GM12865 (cell line): Measurements from ENCODE around the gene LRRC14B.

Experiments used
- DNase-seq: peaks from one replicate; pipeline ENCODE4 v3.0.0; 2010; ENCODE audit warnings: low read depth
- H3K4me3 ChIP-seq: 2 replicates; pipeline ENCODE4 v1.5.1; 2011; ENCODE audit warnings: mild to moderate bottlenecking, low read depth, low read length, control low read depth
- TF ChIP-seq, protein P1 (sequence below): IDR thresholded peaks from 2 replicates; pipeline ENCODE4 v1.5.1; 2011; ENCODE audit warnings: low read length, control low read depth, low read depth, inconsistent platforms; ENCODE audit not compliant: insufficient read depth; ENCODE audit errors: missing control alignments

The LRRC14B gene

DNA sequence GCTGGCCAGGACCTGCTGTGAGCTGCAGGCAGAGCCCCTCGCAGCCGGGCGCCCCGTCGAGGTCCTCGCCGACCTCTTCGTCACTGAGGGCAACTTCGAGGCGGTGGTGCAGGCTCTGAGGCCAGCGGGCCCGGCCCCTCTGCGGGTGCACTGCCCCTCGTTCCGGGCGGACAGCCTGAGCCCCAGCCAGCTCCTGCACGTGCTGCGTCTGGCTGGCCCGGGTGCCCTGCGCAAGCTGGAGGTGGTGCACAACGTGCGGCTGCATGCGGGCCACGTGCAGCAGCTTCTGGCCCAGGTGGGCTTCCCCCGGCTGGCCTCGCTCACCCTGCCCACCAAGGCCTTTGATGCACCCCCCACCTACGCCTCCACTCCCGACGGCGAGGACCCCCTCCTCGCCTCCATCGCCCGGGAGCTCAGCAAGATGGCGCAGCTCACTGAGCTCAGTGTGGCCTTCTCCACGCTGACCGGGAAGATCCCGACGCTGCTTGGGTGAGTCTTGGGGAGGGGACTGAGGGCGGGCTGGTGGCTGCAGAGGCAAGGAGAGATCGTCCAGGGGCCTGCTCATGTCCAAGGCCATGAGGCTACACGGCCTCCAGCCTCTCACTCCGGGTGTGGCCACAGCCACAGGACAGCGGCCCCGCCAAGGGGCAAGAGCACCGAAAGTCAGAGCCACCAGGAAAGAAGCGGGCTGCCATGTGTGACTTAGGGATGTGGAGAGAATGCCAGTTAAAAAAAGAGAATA lies 825 bp downstream of the LRRC14B start:
- TF ChIP-seq, protein P1, sequence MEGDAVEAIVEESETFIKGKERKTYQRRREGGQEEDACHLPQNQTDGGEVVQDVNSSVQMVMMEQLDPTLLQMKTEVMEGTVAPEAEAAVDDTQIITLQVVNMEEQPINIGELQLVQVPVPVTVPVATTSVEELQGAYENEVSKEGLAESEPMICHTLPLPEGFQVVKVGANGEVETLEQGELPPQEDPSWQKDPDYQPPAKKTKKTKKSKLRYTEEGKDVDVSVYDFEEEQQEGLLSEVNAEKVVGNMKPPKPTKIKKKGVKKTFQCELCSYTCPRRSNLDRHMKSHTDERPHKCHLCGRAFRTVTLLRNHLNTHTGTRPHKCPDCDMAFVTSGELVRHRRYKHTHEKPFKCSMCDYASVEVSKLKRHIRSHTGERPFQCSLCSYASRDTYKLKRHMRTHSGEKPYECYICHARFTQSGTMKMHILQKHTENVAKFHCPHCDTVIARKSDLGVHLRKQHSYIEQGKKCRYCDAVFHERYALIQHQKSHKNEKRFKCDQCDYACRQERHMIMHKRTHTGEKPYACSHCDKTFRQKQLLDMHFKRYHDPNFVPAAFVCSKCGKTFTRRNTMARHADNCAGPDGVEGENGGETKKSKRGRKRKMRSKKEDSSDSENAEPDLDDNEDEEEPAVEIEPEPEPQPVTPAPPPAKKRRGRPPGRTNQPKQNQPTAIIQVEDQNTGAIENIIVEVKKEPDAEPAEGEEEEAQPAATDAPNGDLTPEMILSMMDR = no peak
- H3K4me3 ChIP-seq = no peak overlapping the region
- no peak for DNase-seq

DNA sequence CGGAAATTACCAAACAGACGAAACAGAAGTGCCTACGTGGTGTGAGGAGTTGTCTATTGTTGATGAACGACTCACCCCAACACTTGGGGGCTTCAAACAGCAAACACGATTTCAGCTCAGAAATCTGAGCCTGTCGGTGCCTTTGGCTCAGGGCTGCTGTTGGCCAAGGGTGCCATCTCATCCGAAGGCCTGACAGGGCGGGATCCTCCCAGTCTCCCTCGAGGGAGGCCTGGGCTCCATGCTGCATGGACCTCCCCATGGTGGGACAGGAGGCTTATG lies 1.3 kb downstream of the LRRC14B start:
- no peak for DNase-seq
- TF ChIP-seq, protein P1 = no peak
- H3K4me3 ChIP-seq = no peak overlapping the region

DNA sequence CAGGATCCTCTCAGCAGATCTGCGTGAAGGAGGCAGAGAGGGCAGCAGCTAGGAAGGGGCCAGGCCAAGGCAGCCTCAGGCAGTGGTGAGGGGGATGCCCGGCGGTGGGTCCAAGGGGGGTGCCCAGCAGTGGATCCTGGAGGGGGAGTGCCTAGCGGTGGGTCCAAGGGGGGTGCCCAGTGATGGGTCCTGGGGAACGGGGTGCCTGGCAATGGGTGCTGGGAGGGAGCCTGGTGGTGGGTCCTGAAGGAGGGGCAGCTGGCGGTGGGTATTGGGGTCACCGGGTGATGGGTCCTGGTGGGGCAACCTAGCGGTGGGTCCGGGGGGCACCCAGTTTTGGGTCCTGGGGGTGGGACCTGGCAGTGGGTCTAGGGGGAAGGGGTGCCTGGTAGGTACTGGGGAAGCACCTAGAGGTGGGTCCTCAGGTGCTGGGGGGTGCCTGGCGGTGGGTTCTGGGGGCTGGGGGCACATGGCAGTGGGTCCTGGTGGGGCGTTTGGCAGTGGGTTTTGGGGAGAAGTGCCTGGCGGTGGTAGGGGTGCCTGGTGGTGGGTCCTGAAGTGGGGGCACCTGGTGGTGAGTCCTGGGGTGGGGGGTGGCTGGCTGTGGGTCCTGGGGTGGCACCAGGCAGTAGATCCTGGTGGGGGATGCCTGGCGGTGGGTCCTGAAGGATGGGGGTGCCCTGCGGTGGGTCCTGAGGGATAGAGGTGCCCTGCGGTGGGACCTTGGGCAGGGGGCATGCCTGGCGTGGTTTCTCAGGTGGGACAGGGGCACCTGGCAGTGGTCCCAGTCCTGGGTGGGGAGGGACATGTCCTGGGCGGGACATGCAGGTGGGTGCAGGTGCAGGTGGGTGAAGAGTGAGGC lies 1.9 kb downstream of the LRRC14B start:
- H3K4me3 ChIP-seq = no peak overlapping the region
- TF ChIP-seq, protein P1 = no peak
- DNase-seq = no peak

DNA sequence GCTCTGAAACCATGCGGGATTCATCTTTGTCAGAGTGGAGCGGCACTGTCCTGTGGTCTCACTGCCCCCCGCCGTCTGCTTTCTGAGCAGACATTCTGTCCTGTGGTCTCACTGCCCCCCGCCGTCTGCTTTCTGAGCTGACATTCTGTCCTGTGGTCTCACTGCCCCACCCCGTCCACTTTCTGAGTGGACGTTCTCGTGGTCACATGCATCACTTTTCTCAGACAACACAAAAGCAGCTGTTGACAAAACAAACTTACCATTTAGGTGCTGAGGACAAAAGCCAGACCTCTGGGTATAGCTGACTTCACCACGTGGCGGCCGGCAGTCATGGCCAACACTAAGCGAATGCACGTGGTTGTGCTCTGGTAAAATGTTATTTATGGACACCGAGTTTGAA lies 2.8 kb downstream of the LRRC14B start:
- DNase-seq = no peak
- TF ChIP-seq, protein P1 = no peak
- H3K4me3 ChIP-seq = no peak overlapping the region

DNA sequence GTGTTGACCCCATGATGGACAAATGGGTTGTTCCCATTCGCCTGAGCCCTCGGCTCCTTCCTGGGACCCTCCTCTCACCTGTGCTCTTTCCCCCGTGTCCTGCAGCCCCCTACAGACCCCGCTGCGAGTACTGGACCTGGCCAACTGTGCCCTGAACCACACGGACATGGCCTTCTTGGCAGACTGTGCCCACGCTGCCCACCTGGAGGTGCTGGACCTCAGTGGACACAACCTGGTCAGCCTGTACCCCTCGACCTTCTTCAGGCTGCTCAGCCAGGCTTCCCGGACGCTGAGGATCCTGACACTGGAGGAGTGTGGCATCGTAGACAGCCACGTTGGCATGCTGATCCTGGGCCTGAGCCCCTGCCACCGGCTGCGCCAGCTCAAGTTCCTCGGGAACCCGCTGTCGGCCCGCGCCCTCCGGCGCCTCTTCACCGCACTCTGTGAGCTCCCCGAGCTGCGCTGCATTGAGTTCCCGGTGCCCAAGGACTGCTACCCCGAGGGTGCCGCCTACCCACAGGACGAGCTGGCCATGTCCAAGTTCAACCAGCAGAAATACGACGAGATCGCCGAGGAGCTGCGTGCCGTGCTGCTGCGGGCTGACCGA lies 3.4 kb downstream of the LRRC14B start:
- DNase-seq = no peak
- TF ChIP-seq, protein P1 = no peak
- no peak overlapping the region for H3K4me3 ChIP-seq

DNA sequence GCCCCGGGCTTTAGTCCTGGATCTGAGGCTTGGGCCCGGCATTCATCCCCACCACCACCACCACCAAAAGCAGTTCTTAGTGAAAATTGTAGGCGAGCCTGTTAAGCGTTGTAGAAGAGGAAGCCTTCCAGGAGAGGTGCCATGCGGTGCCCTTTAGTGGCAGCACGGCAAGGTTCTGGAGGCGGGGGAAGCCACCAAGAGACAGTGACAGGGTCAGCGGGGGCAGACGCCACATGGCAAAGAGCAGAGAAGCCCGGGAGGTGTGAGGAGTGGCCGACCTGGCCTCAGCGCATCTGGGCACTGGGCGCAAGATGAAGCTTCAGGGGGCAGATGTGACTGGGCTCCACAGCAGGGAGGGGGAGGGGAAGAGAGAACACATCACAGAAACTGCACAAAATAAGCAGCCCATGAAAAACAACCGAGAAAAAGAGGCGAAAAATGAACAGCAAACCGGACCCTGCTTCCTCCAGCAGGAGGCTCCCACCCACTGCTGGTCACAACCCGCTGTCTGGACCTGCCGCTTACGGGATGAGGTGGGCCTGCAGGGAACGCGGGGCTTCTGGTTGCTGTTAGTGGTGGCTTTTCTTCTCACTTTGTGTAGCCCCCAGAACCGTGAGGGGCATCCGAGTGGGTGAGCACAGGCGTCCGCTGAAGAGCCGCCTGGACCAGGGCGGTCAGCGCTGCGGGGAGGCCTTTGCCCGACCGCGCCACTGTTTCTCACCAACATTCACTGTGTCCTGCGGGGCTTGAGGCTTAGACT lies 4.3 kb downstream of the LRRC14B start:
- H3K4me3 ChIP-seq = no peak overlapping the region
- TF ChIP-seq, protein P1 = no peak
- no peak for DNase-seq
